HepG2 (cell line): ENCODE measurements around the gene PAN2. TPM values are rescaled to one million over a fixed set of nuclear protein-coding genes. Genes with fewer than 3 reads are reported as not detected.

Source experiments
- ARHGAP35 ChIP-seq: sonication (generic); formaldehyde crosslinking; IDR thresholded peaks from 2 replicates; pipeline ENCODE4 v1.9.0; 2022; ENCODE audit warnings: mild to moderate bottlenecking, inconsistent platforms, moderate library complexity, missing genetic modification reagents, borderline replicate concordance
- ATF7-NPFF ChIP-seq: sonication (generic); formaldehyde crosslinking; IDR thresholded peaks from 2 replicates; pipeline ENCODE4 v1.8.1; 2023; ENCODE audit warnings: mild to moderate bottlenecking, low read depth, missing genetic modification reagents, moderate library complexity
- EEA1 ChIP-seq: sonication (generic); formaldehyde crosslinking; IDR thresholded peaks from 2 replicates; pipeline ENCODE4 v1.5.1; 2020; ENCODE audit warnings: mild to moderate bottlenecking, missing genetic modification reagents, borderline replicate concordance
- FLYWCH1 ChIP-seq: sonication (generic); formaldehyde crosslinking; IDR thresholded peaks from 2 replicates; pipeline ENCODE4 v1.8.1; 2023; ENCODE audit warnings: mild to moderate bottlenecking, missing genetic modification reagents
- HOXA5 ChIP-seq: sonication (generic); formaldehyde crosslinking; IDR thresholded peaks from 2 replicates; pipeline ENCODE4 v1.4.0; 2020; ENCODE audit warnings: missing genetic modification reagents
- MATR3 ChIP-seq: sonication (generic); formaldehyde crosslinking; IDR thresholded peaks from 2 replicates; pipeline ENCODE4 v1.4.0; 2020; ENCODE audit warnings: missing genetic modification reagents
- MED1 ChIP-seq: sonication (generic); formaldehyde crosslinking; IDR thresholded peaks from 2 replicates; pipeline ENCODE4 v1.4.0; 2020; ENCODE audit warnings: missing genetic modification reagents
- NFATC3 ChIP-seq: sonication (generic); formaldehyde crosslinking; IDR thresholded peaks from 2 replicates; pipeline ENCODE4 v1.5.1; 2020; ENCODE audit warnings: mild to moderate bottlenecking, missing genetic modification reagents
- NFIB ChIP-seq: sonication (generic); formaldehyde crosslinking; IDR thresholded peaks from 2 replicates; pipeline ENCODE4 v1.9.0; 2021; ENCODE audit warnings: missing genetic modification reagents, mild to moderate bottlenecking, borderline replicate concordance
- ZBTB3 ChIP-seq: sonication (generic); formaldehyde crosslinking; IDR thresholded peaks from 2 replicates; pipeline ENCODE4 v1.4.0; 2020; ENCODE audit warnings: low read depth, mild to moderate bottlenecking, moderate library complexity, missing genetic modification reagents, borderline replicate concordance
- ZBTB38 ChIP-seq: sonication (generic); formaldehyde crosslinking; IDR thresholded peaks from 2 replicates; pipeline ENCODE4 v1.5.1; 2020; ENCODE audit warnings: mild to moderate bottlenecking, missing genetic modification reagents
- ZFX ChIP-seq: sonication (generic); formaldehyde crosslinking; IDR thresholded peaks from 2 replicates; pipeline ENCODE4 v1.4.0; 2020; ENCODE audit warnings: mild to moderate bottlenecking, low read depth, missing genetic modification reagents, moderate library complexity
- ZMAT3 ChIP-seq: sonication (generic); formaldehyde crosslinking; conservative IDR thresholded peaks from 2 replicates; pipeline ENCODE4 v1.7.0; 2021; ENCODE audit warnings: missing genetic modification reagents
- ZNF30 ChIP-seq: sonication (generic); formaldehyde crosslinking; IDR thresholded peaks from 2 replicates; pipeline ENCODE4 v1.5.0; 2020; ENCODE audit warnings: mild to moderate bottlenecking, missing genetic modification reagents
- ZNF564 ChIP-seq: sonication (generic); formaldehyde crosslinking; IDR thresholded peaks from 2 replicates; pipeline ENCODE4 v1.8.1; 2023; ENCODE audit warnings: mild to moderate bottlenecking, missing genetic modification reagents
- ZNF720 ChIP-seq: sonication (generic); formaldehyde crosslinking; IDR thresholded peaks from 2 replicates; pipeline ENCODE4 v1.4.0; 2020; ENCODE audit warnings: missing genetic modification reagents
- polyA plus RNA-seq, 8 experiments: library from polyadenylated mRNA; depleted of rRNA in 3 of 8; stranded (reverse) in 7 of 8; unstranded in 1 of 8; fragments of >200 nt; fragmentation: Illumina TruSeq in 4 of 8; extraction: Trizol in 4 of 8; gene quantifications; 2 replicates each; pipeline versions ENCODE4 v1.2.1 to v1.2.3, GENCODE V29; 2011 to 2016; ENCODE audit warnings: low read depth in 4 of 8, missing spikeins in 1 of 8, mixed read lengths in 1 of 8; ENCODE audit not compliant: insufficient read depth in 1 of 8
- total RNA-seq, 5 experiments: library from RNA; depleted of rRNA; stranded (reverse); fragments of >200 nt; fragmentation: Illumina TruSeq; extraction: Trizol; gene quantifications; 2 replicates each; pipeline ENCODE4 v1.2.3, GENCODE V29; 2016; ENCODE audit warnings: low read depth in 1 of 5
- TF ChIP-seq, protein P1 (sequence below): sonication (generic); formaldehyde crosslinking; IDR thresholded peaks from 2 replicates; pipeline ENCODE4 v1.4.0; 2020; ENCODE audit warnings: mild to moderate bottlenecking, missing genetic modification reagents
- TF ChIP-seq, protein P2 (sequence below): IDR thresholded peaks from 2 replicates; pipeline ENCODE4 v1.6.1; 2016; ENCODE audit warnings: mild to moderate bottlenecking, missing biosample characterization, missing genetic modification reagents
- TF ChIP-seq, protein P3 (sequence below), 2 experiments: sonication (generic) in 1 of 2; formaldehyde crosslinking in 1 of 2; IDR thresholded peaks; 2 replicates each; pipeline versions ENCODE4 v1.4.0 to v1.6.1; 2016 to 2020; ENCODE audit warnings: borderline replicate concordance in 1 of 2, low read depth in 1 of 2, mild to moderate bottlenecking in 1 of 2, missing genetic modification reagents in 1 of 2

The PAN2 gene
- total and polyA plus RNA-seq, 2 of the 13 experiments (the other 11 are each of a cell fraction or from before 2014, with no cell fraction given) = 27.2 to 61.1 TPM

DNA sequence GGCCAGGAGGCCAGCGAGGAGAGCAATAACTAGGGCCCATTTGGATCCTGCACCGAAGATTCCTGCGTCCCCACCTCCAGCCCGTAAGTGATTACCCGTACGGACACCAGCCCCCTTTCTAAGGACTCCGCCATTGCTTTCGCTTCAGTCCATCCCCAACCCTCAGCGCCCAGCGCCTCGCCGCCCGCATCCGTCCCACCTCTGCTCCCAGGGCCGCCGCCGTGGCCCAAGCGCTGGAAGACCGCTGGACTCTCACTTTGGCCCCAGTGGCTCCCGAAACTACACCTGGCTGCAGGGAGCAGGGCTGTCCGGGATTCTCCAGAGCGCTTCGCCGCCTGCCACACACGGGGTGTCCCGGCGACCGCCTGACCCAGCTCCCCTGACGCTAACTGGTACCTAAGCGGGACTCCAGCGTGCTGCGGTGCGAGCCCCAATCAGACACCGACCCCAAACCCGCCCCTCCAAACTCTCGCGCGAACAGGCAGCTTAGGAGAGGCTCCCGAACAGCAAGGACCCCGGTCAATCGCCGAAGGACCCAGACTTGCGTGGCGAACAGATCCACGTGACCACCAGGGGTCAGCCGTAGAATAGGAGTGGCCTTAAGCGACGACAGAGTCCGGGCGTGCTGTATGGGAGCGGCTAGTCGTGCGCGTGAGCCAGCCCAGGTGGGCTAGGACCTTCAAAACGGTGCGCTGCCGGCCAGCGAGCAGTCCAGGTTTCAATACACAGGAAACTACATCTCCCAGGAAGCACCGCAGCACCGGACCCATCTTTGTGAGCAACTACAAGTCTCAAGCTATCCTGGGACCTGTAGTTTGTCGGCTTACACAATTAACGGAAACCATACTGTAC, 18.0 kb downstream of the PAN2 start, which contains the start of gene CNPY2 (continued):
- TF ChIP-seq, protein P1, sequence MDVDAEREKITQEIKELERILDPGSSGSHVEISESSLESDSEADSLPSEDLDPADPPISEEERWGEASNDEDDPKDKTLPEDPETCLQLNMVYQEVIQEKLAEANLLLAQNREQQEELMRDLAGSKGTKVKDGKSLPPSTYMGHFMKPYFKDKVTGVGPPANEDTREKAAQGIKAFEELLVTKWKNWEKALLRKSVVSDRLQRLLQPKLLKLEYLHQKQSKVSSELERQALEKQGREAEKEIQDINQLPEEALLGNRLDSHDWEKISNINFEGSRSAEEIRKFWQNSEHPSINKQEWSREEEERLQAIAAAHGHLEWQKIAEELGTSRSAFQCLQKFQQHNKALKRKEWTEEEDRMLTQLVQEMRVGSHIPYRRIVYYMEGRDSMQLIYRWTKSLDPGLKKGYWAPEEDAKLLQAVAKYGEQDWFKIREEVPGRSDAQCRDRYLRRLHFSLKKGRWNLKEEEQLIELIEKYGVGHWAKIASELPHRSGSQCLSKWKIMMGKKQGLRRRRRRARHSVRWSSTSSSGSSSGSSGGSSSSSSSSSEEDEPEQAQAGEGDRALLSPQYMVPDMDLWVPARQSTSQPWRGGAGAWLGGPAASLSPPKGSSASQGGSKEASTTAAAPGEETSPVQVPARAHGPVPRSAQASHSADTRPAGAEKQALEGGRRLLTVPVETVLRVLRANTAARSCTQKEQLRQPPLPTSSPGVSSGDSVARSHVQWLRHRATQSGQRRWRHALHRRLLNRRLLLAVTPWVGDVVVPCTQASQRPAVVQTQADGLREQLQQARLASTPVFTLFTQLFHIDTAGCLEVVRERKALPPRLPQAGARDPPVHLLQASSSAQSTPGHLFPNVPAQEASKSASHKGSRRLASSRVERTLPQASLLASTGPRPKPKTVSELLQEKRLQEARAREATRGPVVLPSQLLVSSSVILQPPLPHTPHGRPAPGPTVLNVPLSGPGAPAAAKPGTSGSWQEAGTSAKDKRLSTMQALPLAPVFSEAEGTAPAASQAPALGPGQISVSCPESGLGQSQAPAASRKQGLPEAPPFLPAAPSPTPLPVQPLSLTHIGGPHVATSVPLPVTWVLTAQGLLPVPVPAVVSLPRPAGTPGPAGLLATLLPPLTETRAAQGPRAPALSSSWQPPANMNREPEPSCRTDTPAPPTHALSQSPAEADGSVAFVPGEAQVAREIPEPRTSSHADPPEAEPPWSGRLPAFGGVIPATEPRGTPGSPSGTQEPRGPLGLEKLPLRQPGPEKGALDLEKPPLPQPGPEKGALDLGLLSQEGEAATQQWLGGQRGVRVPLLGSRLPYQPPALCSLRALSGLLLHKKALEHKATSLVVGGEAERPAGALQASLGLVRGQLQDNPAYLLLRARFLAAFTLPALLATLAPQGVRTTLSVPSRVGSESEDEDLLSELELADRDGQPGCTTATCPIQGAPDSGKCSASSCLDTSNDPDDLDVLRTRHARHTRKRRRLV (CRISPR knock-in tag) = no peak; the same call in 1 of the 2 replicates
- TF ChIP-seq HOXA5 (CRISPR knock-in tag) = peak; percentile 74
- TF ChIP-seq, protein P2, sequence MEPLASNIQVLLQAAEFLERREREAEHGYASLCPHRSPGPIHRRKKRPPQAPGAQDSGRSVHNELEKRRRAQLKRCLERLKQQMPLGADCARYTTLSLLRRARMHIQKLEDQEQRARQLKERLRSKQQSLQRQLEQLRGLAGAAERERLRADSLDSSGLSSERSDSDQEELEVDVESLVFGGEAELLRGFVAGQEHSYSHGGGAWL = peak; percentile 24; the same call in 1 of the 2 replicates
- TF ChIP-seq ZNF30 (CRISPR knock-in tag) = no peak
- TF ChIP-seq ZBTB3 (CRISPR knock-in tag) = no peak
- TF ChIP-seq, protein P3, sequence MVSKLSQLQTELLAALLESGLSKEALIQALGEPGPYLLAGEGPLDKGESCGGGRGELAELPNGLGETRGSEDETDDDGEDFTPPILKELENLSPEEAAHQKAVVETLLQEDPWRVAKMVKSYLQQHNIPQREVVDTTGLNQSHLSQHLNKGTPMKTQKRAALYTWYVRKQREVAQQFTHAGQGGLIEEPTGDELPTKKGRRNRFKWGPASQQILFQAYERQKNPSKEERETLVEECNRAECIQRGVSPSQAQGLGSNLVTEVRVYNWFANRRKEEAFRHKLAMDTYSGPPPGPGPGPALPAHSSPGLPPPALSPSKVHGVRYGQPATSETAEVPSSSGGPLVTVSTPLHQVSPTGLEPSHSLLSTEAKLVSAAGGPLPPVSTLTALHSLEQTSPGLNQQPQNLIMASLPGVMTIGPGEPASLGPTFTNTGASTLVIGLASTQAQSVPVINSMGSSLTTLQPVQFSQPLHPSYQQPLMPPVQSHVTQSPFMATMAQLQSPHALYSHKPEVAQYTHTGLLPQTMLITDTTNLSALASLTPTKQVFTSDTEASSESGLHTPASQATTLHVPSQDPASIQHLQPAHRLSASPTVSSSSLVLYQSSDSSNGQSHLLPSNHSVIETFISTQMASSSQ (IDR thresholded peaks at IDR 0.05; ENCODE audit: low read depth) = no peak; the same call in 1 of the 2 replicates
- TF ChIP-seq, protein P3 (CRISPR knock-in tag; IDR thresholded peaks at IDR 0.05; ENCODE audit: borderline replicate concordance) = no peak
- TF ChIP-seq FLYWCH1 (CRISPR knock-in tag) = no peak
- no peak for TF ChIP-seq NFATC3 (CRISPR knock-in tag)
- TF ChIP-seq ZNF564 (CRISPR knock-in tag) = no peak
- TF ChIP-seq MED1 (CRISPR knock-in tag) = peak; percentile 85
- peak; percentile 17; the same call in 1 of the 2 replicates for TF ChIP-seq EEA1 (CRISPR knock-in tag)
- TF ChIP-seq ARHGAP35 (CRISPR knock-in tag) = no peak; the same call in 1 of the 2 replicates
- TF ChIP-seq NFIB = 0 out of 2 replicates have a peak, but pooled peaks have one; percentile 59
- no peak for TF ChIP-seq MATR3 (CRISPR knock-in tag)
- TF ChIP-seq ZBTB38 (CRISPR knock-in tag) = no peak; the same call in 1 of the 2 replicates
- no peak for TF ChIP-seq ZNF720 (CRISPR knock-in tag)
- TF ChIP-seq ATF7-NPFF (CRISPR knock-in tag) = peak; percentile 51; the same call in 1 of the 2 replicates
- peak; percentile 78 for TF ChIP-seq ZFX (CRISPR knock-in tag)
- TF ChIP-seq ZMAT3 = peak; percentile 86
